Liver (tissue), 9 donors: ENCODE results near the gene SOHLH1. TPM values are rescaled to one million over a fixed set of nuclear protein-coding genes. Genes with fewer than 3 reads are reported as not detected.

Experiments
- DNase-seq: peaks from one replicate; pipeline ENCODE4 v3.0.0-alpha.2; 2017; ENCODE audit warnings: low spot score
- H3K27ac ChIP-seq, 2 donors: one replicate each; pipeline ENCODE4 v1.7.0; 2013; ENCODE audit warnings: inconsistent platforms in 2 of 2, low read length in 2 of 2, control low read depth in 1 of 2, low read depth in 1 of 2, mild to moderate bottlenecking in 1 of 2
- H3K27me3 ChIP-seq, 4 donors: one replicate each; pipeline versions ENCODE4 v1.6.1 to v1.7.0; 2013; ENCODE audit warnings: low read length in 3 of 4, inconsistent platforms in 1 of 4, mild to moderate bottlenecking in 1 of 4, moderate library complexity in 1 of 4; ENCODE audit not compliant: control insufficient read depth in 4 of 4, insufficient read depth in 4 of 4
- H3K36me3 ChIP-seq, 4 donors: one replicate each; pipeline versions ENCODE4 v1.6.1 to v1.7.0; 2013; ENCODE audit warnings: low read length in 3 of 4, mild to moderate bottlenecking in 3 of 4, low read depth in 1 of 4, moderate library complexity in 1 of 4; ENCODE audit not compliant: control insufficient read depth in 4 of 4, insufficient read depth in 3 of 4
- H3K4me1 ChIP-seq, 4 donors: one replicate each; pipeline versions ENCODE4 v1.6.1 to v1.7.0; 2013; ENCODE audit warnings: low read length in 3 of 4, mild to moderate bottlenecking in 3 of 4, moderate library complexity in 1 of 4; ENCODE audit not compliant: control insufficient read depth in 4 of 4, insufficient read depth in 4 of 4
- H3K4me3 ChIP-seq, 3 donors: one replicate each; pipeline versions ENCODE4 v1.6.1 to v1.7.0; 2013; ENCODE audit warnings: low read length in 3 of 3, control low read depth in 1 of 3, low read depth in 1 of 3, mild to moderate bottlenecking in 1 of 3
- H3K9ac ChIP-seq, 2 donors: one replicate each; pipeline ENCODE4 v1.7.0; 2013; ENCODE audit warnings: low read length in 2 of 2, mild to moderate bottlenecking in 2 of 2, moderate library complexity in 2 of 2, control low read depth in 1 of 2, low read depth in 1 of 2
- H3K9me3 ChIP-seq, 4 donors: one replicate each; pipeline versions ENCODE4 v1.6.1 to v1.7.0; 2013; ENCODE audit warnings: low read length in 3 of 4; ENCODE audit not compliant: control insufficient read depth in 4 of 4
- EGR1 ChIP-seq, 2 donors: IDR thresholded peaks; 2 replicates each; pipeline ENCODE4 v1.6.1; 2016 to 2018; ENCODE audit warnings: antibody characterized with exemption in 2 of 2, low read depth in 2 of 2
- FOXA1 ChIP-seq: IDR thresholded peaks from 2 replicates; pipeline ENCODE4 v1.6.1; 2016; ENCODE audit warnings: antibody characterized with exemption
- FOXA2 ChIP-seq: IDR thresholded peaks from 2 replicates; pipeline ENCODE4 v1.6.1; 2016; ENCODE audit warnings: antibody characterized with exemption
- GABPA ChIP-seq, 2 donors: IDR thresholded peaks in 1 of 2; conservative IDR thresholded peaks in 1 of 2; 2 replicates each; pipeline ENCODE4 v1.6.1; 2016; ENCODE audit warnings: antibody characterized with exemption in 2 of 2, mild to moderate bottlenecking in 1 of 2, moderate library complexity in 1 of 2
- HNF4A ChIP-seq, 2 donors: conservative IDR thresholded peaks; 2 replicates each; pipeline ENCODE4 v1.6.1; 2016; ENCODE audit warnings: antibody characterized with exemption in 2 of 2, mild to moderate bottlenecking in 2 of 2
- RAD21 ChIP-seq, 2 donors: IDR thresholded peaks; 2 replicates each; pipeline ENCODE4 v1.6.1; 2016; ENCODE audit warnings: antibody characterized with exemption in 2 of 2, mild to moderate bottlenecking in 2 of 2
- REST ChIP-seq: IDR thresholded peaks from 2 replicates; pipeline ENCODE4 v1.6.1; 2016; ENCODE audit warnings: antibody characterized with exemption, mild to moderate bottlenecking
- RXRA ChIP-seq, 2 donors: IDR thresholded peaks; 2 replicates each; pipeline ENCODE4 v1.6.1; 2017 to 2018; ENCODE audit warnings: antibody characterized with exemption in 2 of 2, mild to moderate bottlenecking in 1 of 2
- TAF1 ChIP-seq: conservative IDR thresholded peaks from 2 replicates; pipeline ENCODE4 v1.6.1; 2016; ENCODE audit warnings: antibody characterized with exemption, mild to moderate bottlenecking
- YY1 ChIP-seq: IDR thresholded peaks from 2 replicates; pipeline ENCODE4 v1.6.1; 2016; ENCODE audit warnings: antibody characterized with exemption, mild to moderate bottlenecking
- WGBS: extraction: QIAGEN DNeasy Blood & Tissue Kit; methylation state at CpG from one replicate; pipeline ENCODE4 v1.1.7; 2013; 5-methylcytosine and 5-hydroxymethylcytosine counted together
- polyA plus RNA-seq, 2 donors: library from polyadenylated mRNA; stranded (reverse) in 1 of 2; unstranded in 1 of 2; fragments of 200-250 nt in 1 of 2; fragments of >200 nt in 1 of 2; fragmentation: Nextera tagmentation in 1 of 2; extraction: Ambion mirVana in 1 of 2; gene quantifications; one replicate each; pipeline versions ENCODE4 v1.2.1 to v1.2.3, GENCODE V29; 2013 to 2015
- total RNA-seq, 2 donors: library from RNA; depleted of rRNA; stranded (reverse); fragments of >200 nt; gene quantifications; one replicate each; pipeline ENCODE4 v1.2.3, GENCODE V29; 2014
- TF ChIP-seq, protein P1 (sequence below): IDR thresholded peaks from 2 replicates; pipeline ENCODE4 v1.6.1; 2016; ENCODE audit warnings: antibody characterized with exemption
- TF ChIP-seq, protein P2 (sequence below): fragments of 150-350 bp; IDR thresholded peaks from 2 replicates; pipeline ENCODE4 v1.5.1; 2017; ENCODE audit warnings: improper control_type of control experiment, low read depth, low read length; ENCODE audit not compliant: missing input control
- TF ChIP-seq, protein P3 (sequence below): IDR thresholded peaks from 2 replicates; pipeline ENCODE4 v1.6.1; 2016; ENCODE audit warnings: antibody characterized with exemption
- donor health status: healthy.
- donor health status: healthy.
- donor health status: healthy.
- donor health status: healthy.
- donor health status: healthy.

Gene SOHLH1
- total and polyA plus RNA-seq, 4 donors, result not detected

GRCh38 chr9:135708164-135708563, 8.9 kb upstream of the SOHLH1 start:
- Histone ChIP-seq H3K4me1 (no peaks in the 10 kb centered on the region), H3K27ac (no peak overlapping the region), H3K36me3 (no peaks in the 10 kb centered on the region), H3K27me3 (peaks cover 0 to 3% (median 3%) of the 10 kb centered on the region in 4 donors), H3K4me3 (no peak overlapping the region), H3K9me3 (no peaks in the 10 kb centered on the region), H3K9ac (no peak overlapping the region)
- DNase-seq, result no peak
- no peak for TF ChIP-seq FOXA1
- TF ChIP-seq FOXA2, result no peak
- TF ChIP-seq RXRA (IDR thresholded peaks at IDR 0.05), result no peak
- TF ChIP-seq RAD21 (IDR thresholded peaks at IDR 0.05), result no peak
- no peak for TF ChIP-seq REST
- TF ChIP-seq, protein P1, sequence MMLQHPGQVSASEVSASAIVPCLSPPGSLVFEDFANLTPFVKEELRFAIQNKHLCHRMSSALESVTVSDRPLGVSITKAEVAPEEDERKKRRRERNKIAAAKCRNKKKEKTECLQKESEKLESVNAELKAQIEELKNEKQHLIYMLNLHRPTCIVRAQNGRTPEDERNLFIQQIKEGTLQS, result no peak
- TF ChIP-seq YY1, result no peak
- TF ChIP-seq TAF1, result no peak
- no peak for TF ChIP-seq GABPA (IDR thresholded peaks at IDR 0.05 in 1 of 2, conservative IDR thresholded peaks at IDR 0.05 in 1 of 2)
- TF ChIP-seq, protein P2, sequence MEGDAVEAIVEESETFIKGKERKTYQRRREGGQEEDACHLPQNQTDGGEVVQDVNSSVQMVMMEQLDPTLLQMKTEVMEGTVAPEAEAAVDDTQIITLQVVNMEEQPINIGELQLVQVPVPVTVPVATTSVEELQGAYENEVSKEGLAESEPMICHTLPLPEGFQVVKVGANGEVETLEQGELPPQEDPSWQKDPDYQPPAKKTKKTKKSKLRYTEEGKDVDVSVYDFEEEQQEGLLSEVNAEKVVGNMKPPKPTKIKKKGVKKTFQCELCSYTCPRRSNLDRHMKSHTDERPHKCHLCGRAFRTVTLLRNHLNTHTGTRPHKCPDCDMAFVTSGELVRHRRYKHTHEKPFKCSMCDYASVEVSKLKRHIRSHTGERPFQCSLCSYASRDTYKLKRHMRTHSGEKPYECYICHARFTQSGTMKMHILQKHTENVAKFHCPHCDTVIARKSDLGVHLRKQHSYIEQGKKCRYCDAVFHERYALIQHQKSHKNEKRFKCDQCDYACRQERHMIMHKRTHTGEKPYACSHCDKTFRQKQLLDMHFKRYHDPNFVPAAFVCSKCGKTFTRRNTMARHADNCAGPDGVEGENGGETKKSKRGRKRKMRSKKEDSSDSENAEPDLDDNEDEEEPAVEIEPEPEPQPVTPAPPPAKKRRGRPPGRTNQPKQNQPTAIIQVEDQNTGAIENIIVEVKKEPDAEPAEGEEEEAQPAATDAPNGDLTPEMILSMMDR, result no peak
- TF ChIP-seq HNF4A (conservative IDR thresholded peaks at IDR 0.05), result no peak
- TF ChIP-seq EGR1 (IDR thresholded peaks at IDR 0.05; ENCODE audit: low read depth in 2 of 2), result no peak
- WGBS, result 75% methylated on average over 4 of the region's 4 CpGs

DNA sequence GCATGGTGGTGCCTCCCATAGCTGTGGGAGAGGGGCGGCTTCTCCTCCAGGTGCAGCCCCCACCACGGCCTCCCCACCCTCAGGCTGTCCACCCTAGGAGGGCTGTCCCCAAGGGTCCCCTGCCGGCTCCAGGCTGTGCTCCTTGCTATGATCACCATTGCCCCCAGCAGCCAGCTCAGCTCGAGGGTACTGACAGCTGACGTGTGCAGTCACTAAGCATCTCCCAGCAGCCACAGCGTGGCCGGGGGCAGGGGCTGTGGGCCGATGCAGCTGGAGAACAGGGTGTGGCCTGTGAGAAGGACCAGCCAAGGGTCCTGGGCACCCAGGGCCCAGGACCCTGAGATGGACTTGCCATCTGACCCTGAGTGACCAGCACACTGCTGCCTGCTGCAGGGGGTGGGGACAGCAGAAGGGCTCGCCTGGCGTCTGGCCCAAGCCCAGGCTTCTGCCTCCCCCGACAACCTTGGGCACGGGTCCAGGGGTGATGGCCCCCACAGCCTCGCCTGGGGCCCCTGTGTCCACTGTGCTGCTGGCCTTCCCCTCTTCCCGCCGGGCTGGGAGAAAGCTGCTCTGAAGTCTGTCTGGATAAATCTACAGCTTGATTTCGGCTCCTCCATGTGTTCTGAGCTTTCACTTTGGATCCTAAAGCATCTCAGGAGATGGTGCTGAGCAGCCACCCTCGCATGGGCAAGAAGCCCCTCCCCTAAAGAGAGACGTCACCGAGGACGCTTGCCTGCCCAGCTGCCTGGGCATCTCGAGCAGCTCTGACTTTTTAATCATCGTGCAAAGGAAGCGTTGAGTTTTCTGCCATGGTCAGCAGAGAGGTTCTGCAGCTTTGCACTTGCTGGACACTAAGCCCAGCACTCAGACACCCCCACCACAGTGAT, 8.2 kb upstream of the SOHLH1 start:
- no peak overlapping the region for H3K9ac ChIP-seq
- no peaks in the 10 kb centered on the region for H3K36me3 ChIP-seq
- TF ChIP-seq REST, result no peak
- TF ChIP-seq, protein P3, sequence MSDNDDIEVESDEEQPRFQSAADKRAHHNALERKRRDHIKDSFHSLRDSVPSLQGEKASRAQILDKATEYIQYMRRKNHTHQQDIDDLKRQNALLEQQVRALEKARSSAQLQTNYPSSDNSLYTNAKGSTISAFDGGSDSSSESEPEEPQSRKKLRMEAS, result no peak
- H3K4me3 ChIP-seq, result no peak overlapping the region
- peaks cover 0 to 6% (median 2%) of the 10 kb centered on the region in 4 donors for H3K27me3 ChIP-seq
- WGBS, result 38% methylated on average over 23 of the region's 23 CpGs
- no peak overlapping the region for H3K27ac ChIP-seq
- H3K4me1 ChIP-seq, result no peaks in the 10 kb centered on the region
- no peaks in the 10 kb centered on the region for H3K9me3 ChIP-seq
- no peak for DNase-seq
